ENCODE measurements around the gene FAM181A.

The FAM181A gene

GRCh38 chr14:93964820-93965286, 37.7 kb downstream of the FAM181A start:
- DNase-seq = no peak

GRCh38 chr14:93965287-93965821, 38.2 kb downstream of the FAM181A start:
- no peak for DNase-seq

GRCh38 chr14:93965946-93966474, 38.9 kb downstream of the FAM181A start:
- DNase-seq = no peak

- no peak for DNase-seq
Measured at GRCh38 chr14:93967637-93968250, 40.6 kb downstream of the FAM181A start.

DNA sequence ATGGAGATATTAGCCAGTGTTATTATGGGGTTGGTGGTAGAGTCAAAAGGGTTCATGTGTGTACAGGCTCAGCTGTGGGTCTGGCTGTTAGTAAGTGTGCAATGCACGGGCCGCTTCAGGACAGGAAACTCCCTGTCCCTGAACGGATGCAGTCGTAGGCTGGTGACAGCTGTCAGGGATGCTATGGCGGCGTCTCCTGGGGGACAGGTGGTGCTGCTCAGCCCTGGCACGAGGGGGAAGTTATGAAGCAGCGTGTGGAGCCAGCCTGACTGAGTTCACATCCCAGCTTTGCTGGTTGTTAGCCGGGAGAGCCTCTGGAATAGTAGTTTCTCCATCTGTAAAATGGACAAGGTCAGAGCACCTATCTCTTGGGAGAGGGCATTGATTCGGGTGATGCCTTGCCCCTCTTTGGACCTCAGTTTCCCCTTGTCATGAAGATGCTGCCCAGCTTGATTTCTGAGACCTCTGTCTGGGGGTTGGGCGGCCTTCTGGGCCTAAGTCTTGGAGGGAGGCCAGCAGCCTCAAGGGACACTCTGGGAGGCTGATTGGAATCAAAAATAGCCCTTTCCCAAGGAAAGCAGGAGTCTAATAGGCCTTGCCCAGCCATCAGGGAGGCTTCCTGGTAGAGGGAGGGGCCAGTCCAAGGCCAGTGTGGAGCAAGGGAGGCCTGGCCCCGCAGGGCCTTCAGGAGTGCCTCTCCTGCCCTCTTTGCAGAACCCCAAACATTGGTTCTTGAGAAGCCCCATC, 42.1 kb downstream of the FAM181A start:
- no peak for DNase-seq

DNA sequence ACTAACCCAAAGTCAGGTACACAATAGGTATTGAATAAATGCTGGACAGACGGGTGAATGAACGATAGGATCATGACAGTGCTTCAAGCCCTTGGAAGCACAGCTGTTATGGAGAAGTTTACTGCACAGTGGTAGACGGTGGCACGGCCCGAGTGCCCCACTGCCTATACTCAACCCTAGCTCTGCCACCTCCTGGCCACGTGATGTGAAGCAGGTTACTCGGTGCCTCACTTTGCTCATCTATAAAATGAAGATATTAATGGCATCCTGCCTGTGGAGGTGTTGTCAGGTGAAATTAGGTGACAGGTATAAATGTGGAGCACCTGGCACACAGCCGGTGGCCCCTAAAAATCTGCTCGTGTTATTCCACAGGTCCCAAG, 43.4 kb downstream of the FAM181A start:
- DNase-seq = no peak

DNA sequence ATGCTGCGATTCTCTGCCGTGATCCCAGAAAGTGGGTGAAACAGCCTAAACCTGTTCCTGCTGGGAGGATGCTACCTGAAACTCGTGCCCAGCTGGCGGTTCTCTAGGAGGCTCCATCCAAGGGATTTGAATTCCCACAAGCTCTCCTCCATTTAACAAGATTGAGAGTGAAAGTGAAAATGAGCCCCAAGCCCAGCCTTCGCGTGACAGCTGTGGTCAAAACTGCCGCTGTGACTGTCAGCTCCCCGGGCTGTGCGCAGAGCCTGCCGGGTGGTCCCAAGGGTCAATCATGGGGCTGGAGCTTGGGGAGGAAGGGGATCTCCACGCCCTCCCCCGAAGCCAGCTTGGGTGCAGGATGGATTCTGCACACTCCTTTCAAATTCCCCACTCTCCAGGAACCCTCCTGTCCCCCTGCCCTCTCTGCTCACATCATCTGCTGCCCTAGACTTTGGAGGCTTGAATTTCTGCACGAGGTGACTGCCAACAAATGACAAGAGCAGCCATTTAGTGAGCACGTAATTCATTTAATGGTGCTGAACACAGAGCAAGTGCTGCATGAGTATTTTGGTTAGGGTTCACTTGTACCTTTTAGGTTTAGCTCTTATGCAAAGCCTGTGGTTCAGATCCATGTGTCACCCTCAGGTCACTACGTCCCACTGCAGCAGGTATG, 44.0 kb downstream of the FAM181A start:
- DNase-seq = no peak

GRCh38 chr14:93971635-93972027, 44.5 kb downstream of the FAM181A start:
- DNase-seq = no peak

GRCh38 chr14:93972618-93973205, 45.6 kb downstream of the FAM181A start:
- no peak for DNase-seq

DNA sequence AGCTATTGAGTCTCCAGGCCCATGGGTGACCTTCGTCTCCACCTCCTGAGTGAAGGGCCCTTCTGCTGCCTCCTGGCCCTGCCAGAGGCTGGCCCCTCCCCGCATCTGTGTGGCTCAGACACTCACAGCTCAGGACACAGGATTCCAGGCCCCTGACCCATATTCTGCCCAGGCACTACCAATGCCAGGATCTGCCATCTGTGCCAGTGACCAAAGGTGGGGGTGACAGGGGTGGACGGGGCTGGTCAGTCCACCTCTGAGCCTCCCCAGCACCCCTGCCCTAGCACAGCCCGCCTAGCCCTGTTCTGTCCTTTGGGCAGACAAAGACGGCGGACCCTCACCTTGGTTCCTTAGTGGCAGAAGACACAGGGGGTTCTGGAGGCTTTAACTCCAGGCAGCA, 46.5 kb downstream of the FAM181A start:
- no peak for DNase-seq

- no peak for DNase-seq
Measured at GRCh38 chr14:93974299-93974698, 47.2 kb downstream of the FAM181A start.

- DNase-seq = no peak
Measured at GRCh38 chr14:93974833-93975232, 47.7 kb downstream of the FAM181A start.

DNA sequence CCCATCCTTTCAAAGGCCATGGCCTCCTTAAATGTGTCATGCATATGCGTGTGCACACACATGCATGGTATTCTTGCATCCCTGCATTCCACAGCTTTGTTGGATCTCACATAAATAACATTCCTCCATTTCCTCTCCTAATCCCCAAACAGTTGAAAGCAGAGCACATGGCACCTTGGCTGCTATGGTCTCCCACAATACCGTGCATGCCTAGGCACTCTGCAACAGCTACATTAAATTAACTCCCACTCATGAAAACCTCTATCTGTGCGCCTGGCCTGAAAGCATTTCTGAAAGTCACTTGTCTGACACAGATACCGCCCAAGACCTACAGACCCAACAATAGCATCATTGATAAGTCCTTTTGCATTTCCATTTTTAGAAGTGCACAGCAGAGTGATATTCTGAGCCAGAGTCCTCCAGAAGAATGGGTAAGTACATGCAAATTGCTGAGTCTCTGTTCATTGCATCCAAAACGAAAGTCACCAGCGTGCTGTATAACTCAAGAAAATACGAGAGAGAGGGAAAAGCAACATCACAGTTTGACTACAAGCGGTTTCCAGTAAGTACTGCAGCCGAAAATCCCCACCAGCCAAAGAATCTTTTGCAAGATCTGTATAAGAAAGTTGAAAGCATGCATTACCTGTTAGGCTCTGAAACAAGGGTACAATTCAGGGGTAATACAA, 48.8 kb downstream of the FAM181A start:
- no peak for DNase-seq

GRCh38 chr14:93976477-93977057, 49.4 kb downstream of the FAM181A start, which contains the start of gene ASB2:
ASB2 (minus strand) TSS chr14:93976570; CDS start chr14:93964539, 12,031 bp downstream.
- DNase-seq = no peak

DNA sequence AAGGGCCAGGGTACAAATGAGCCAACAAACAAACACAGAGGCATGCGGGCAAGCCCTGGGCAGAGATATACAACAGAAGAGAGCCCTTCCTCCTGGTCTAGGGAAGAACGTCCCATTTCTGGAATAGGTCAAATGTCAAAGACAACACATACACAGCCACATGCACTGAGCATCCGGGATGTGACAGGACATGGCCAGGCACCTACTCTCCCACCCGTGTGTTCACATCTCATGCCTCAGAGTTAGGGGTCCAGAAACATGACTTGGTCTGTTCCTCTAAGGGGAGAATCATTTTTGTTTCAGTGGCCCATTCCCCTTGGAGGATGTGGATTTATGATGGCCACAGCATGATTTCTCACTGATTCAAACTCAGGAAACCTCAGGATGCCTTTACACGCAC, 50.0 kb downstream of the FAM181A start:
- DNase-seq = no peak

- no peak for DNase-seq
Measured at GRCh38 chr14:93977790-93978581, 50.8 kb downstream of the FAM181A start.

DNA sequence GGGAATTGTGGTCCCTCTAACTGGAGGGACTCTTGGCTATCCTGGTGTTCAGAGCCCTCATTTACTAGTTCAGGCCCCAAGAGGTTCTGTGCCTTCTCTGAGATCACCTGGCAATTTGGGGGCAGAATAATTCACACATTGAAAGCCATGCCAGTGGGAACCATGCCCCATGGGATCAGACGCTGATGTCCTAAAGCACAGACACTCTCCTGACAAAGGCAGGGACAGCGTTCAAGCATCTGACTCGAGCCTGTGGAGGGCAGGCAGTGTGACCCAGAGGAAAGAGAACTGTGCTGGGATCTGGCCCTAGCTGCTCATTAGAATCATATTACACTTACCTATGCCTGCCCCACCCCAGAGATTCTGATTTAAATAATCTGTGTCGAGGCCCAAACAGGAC, 51.6 kb downstream of the FAM181A start:
- DNase-seq = no peak
